H1 (cell line): ENCODE data around the gene RCBTB2. TPM values are rescaled to one million over a fixed set of nuclear protein-coding genes. Genes with fewer than 3 reads are reported as not detected.

Source experiments
- CTCF ChIA-PET: fragments of 300-600 bp; sonication (Branson Sonifier 250); formaldehyde crosslinking; loops from one replicate; lab custom pipeline; 2021; ENCODE audit not compliant: partially characterized antibody; lab: Charles Lee
- POLR2A ChIA-PET: fragments of 300-600 bp; sonication (Branson Sonifier 250); formaldehyde crosslinking; loops from one replicate; lab custom pipeline; 2021; ENCODE audit warnings: inconsistent platforms; ENCODE audit not compliant: partially characterized antibody; lab: Charles Lee
- DNase-seq, 2 experiments: peaks; one replicate each; pipeline versions ENCODE4 v3.0.0 to v3.0.0-alpha.2; 2010 to 2022; ENCODE audit warnings: low spot score in 2 of 2, low read depth in 1 of 2, mixed read lengths in 1 of 2
- FAIRE-seq: peaks from 2 replicates; lab custom pipeline; 2011; peaks lifted over from hg19 to GRCh38; lab: Jason Lieb, UNC
- H2AFZ ChIP-seq: 2 replicates; pipeline ENCODE4 v1.8.1; 2012; ENCODE audit warnings: low read length, inconsistent platforms
- H2AK5ac ChIP-seq: 2 replicates; pipeline ENCODE4 v1.6.1; 2013; ENCODE audit warnings: low read depth, low read length
- H2BK120ac ChIP-seq: replicated peaks from 2 replicates; pipeline ENCODE3; 2013; ENCODE audit warnings: low read depth, low read length, inconsistent platforms
- H2BK12ac ChIP-seq: 2 replicates; pipeline ENCODE4 v1.6.1; 2013; ENCODE audit warnings: low read depth, low read length
- H2BK15ac ChIP-seq: 2 replicates; pipeline ENCODE4 v1.6.1; 2013; ENCODE audit warnings: low read length
- H2BK20ac ChIP-seq: 2 replicates; pipeline ENCODE4 v1.6.1; 2013; ENCODE audit warnings: low read length
- H2BK5ac ChIP-seq: 2 replicates; pipeline ENCODE4 v1.6.1; 2013; ENCODE audit warnings: low read depth, low read length
- H3K14ac ChIP-seq: 2 replicates; pipeline ENCODE4 v1.6.1; 2013; ENCODE audit warnings: inconsistent platforms; ENCODE audit not compliant: insufficient read length
- H3K18ac ChIP-seq: 2 replicates; pipeline ENCODE4 v1.6.1; 2013; ENCODE audit warnings: low read length; ENCODE audit errors: extremely low read depth
- H3K23ac ChIP-seq: 2 replicates; pipeline ENCODE4 v1.6.1; 2013; ENCODE audit warnings: inconsistent platforms; ENCODE audit not compliant: insufficient read length
- H3K23me2 ChIP-seq: 2 replicates; pipeline ENCODE4 v1.6.1; 2013; ENCODE audit warnings: low read depth, low read length
- H3K27ac ChIP-seq: 2 replicates; pipeline ENCODE4 v1.6.1; 2011; ENCODE audit warnings: low read depth, low read length, inconsistent platforms
- H3K27me3 ChIP-seq, 4 experiments: replicated peaks in 1 of 4; 1 replicate in 1 of 4; 2 replicates in 3 of 4; pipeline versions ENCODE4 v1.6.1 to v1.8.1; 2011 to 2013; ENCODE audit warnings: low read length in 3 of 4, mild to moderate bottlenecking in 3 of 4, inconsistent platforms in 2 of 4, mixed read lengths in 2 of 4, moderate library complexity in 1 of 4; ENCODE audit not compliant: control insufficient read depth in 3 of 4, insufficient read depth in 3 of 4; ENCODE audit errors: extremely low read depth in 1 of 4
- H3K36me3 ChIP-seq, 4 experiments: 2 replicates each; pipeline versions ENCODE4 v1.6.1 to v1.8.1; 2011 to 2013; ENCODE audit warnings: mild to moderate bottlenecking in 4 of 4, low read length in 3 of 4, moderate library complexity in 2 of 4, control low read depth in 1 of 4, inconsistent platforms in 1 of 4; ENCODE audit not compliant: insufficient read depth in 4 of 4, control insufficient read depth in 2 of 4
- H3K4ac ChIP-seq: replicated peaks from 2 replicates; pipeline ENCODE3; 2013; ENCODE audit warnings: low read length, low read depth, mixed read lengths, inconsistent platforms; ENCODE audit not compliant: insufficient read length
- H3K4me1 ChIP-seq, 4 experiments: replicated peaks in 1 of 4; 1 replicate in 1 of 4; 2 replicates in 3 of 4; pipeline versions ENCODE4 v1.6.1 to v1.8.1; 2011 to 2013; ENCODE audit warnings: low read length in 3 of 4, inconsistent platforms in 2 of 4, mixed read lengths in 1 of 4; ENCODE audit not compliant: insufficient read depth in 4 of 4, control insufficient read depth in 3 of 4
- H3K4me2 ChIP-seq, 2 experiments: 2 replicates each; pipeline versions ENCODE4 v1.6.1 to v1.8.1; 2011 to 2013; ENCODE audit warnings: low read depth in 2 of 2, low read length in 2 of 2, control low read depth in 1 of 2, inconsistent platforms in 1 of 2, mild to moderate bottlenecking in 1 of 2; ENCODE audit not compliant: insufficient read depth in 1 of 2
- H3K4me3 ChIP-seq, 4 experiments: fragments of 200-600, 300-600 bp in 1 of 4; sonication (generic), shearing (Covaris generic), sonication (Bioruptor Twin) in 1 of 4; 2 replicates each; pipeline versions ENCODE4 v1.5.1 to v1.8.1; 2011 to 2016; ENCODE audit warnings: low read length in 4 of 4, low read depth in 3 of 4, control low read depth in 2 of 4, inconsistent platforms in 2 of 4, mild to moderate bottlenecking in 2 of 4, mixed read lengths in 1 of 4, moderate library complexity in 1 of 4; ENCODE audit not compliant: insufficient read depth in 2 of 4; ENCODE audit errors: extremely low read depth in 1 of 4
- H3K56ac ChIP-seq: replicated peaks from 2 replicates; pipeline ENCODE3; 2013; ENCODE audit warnings: low read depth, mild to moderate bottlenecking, mixed read lengths, low read length, inconsistent platforms; ENCODE audit not compliant: insufficient read length
- H3K79me1 ChIP-seq: 2 replicates; pipeline ENCODE4 v1.6.1; 2013; ENCODE audit warnings: low read depth, low read length, control low read depth
- H3K79me2 ChIP-seq, 2 experiments: 2 replicates each; pipeline versions ENCODE4 v1.6.1 to v1.8.1; 2012 to 2013; ENCODE audit warnings: low read length in 2 of 2, mild to moderate bottlenecking in 2 of 2, inconsistent platforms in 1 of 2; ENCODE audit not compliant: insufficient read depth in 2 of 2, control insufficient read depth in 1 of 2
- H3K9ac ChIP-seq, 4 experiments: replicated peaks in 1 of 4; 1 replicate in 1 of 4; 2 replicates in 3 of 4; pipeline versions ENCODE4 v1.6.1 to v1.8.1; 2011 to 2013; ENCODE audit warnings: low read depth in 3 of 4, low read length in 3 of 4, control low read depth in 2 of 4, mild to moderate bottlenecking in 2 of 4, moderate library complexity in 2 of 4, inconsistent platforms in 1 of 4; ENCODE audit errors: extremely low read depth in 1 of 4
- H3K9me3 ChIP-seq, 2 experiments: 2 replicates each; pipeline versions ENCODE4 v1.6.1 to v1.8.1; 2012 to 2013; ENCODE audit warnings: mild to moderate bottlenecking in 2 of 2, moderate library complexity in 2 of 2, control low read depth in 1 of 2, inconsistent platforms in 1 of 2, low read depth in 1 of 2, low read length in 1 of 2, mixed read lengths in 1 of 2; ENCODE audit not compliant: insufficient read depth in 2 of 2
- H4K20me1 ChIP-seq, 2 experiments: replicated peaks in 1 of 2; 2 replicates each; pipeline versions ENCODE3 to v1.8.1; 2011 to 2013; ENCODE audit warnings: inconsistent platforms in 2 of 2, low read length in 2 of 2, mild to moderate bottlenecking in 1 of 2; ENCODE audit not compliant: insufficient read depth in 2 of 2, control insufficient read depth in 1 of 2
- H4K5ac ChIP-seq: 2 replicates; pipeline ENCODE4 v1.6.1; 2013; ENCODE audit warnings: low read length, low read depth, mixed read lengths, inconsistent platforms; ENCODE audit not compliant: insufficient read length
- H4K8ac ChIP-seq: 2 replicates; pipeline ENCODE4 v1.8.0; 2013; ENCODE audit warnings: mild to moderate bottlenecking, moderate library complexity, low read length, inconsistent platforms; ENCODE audit not compliant: insufficient read depth; ENCODE audit errors: extremely low read depth
- H4K91ac ChIP-seq: replicated peaks from 2 replicates; pipeline ENCODE3; 2013; ENCODE audit warnings: low read length, mixed read lengths, inconsistent platforms; ENCODE audit not compliant: insufficient read length
- ASH2L ChIP-seq: fragments of 200-600, 300-600 bp; sonication (generic); IDR thresholded peaks from one replicate; pipeline ENCODE4 v1.7.1; 2017; ENCODE audit warnings: low read length
- CBX8 ChIP-seq: fragments of 300-800, 300-1000 bp; sonication (generic); IDR thresholded peaks from 2 replicates; pipeline ENCODE4 v1.7.1; 2016; ENCODE audit warnings: low read depth, low read length, borderline replicate concordance
- CHD1 ChIP-seq: IDR thresholded peaks from 2 replicates; pipeline ENCODE4 v1.6.1; 2012; ENCODE audit warnings: low read depth, low read length, improper control_type of control experiment
- CTCF ChIP-seq, 3 experiments: IDR thresholded peaks; 1 replicate in 2 of 3; 2 replicates in 1 of 3; pipeline versions ENCODE4 v1.5.1 to v1.6.1; 2011; ENCODE audit warnings: low read length in 3 of 3, mild to moderate bottlenecking in 3 of 3, inconsistent platforms in 2 of 3, low read depth in 1 of 3, moderate library complexity in 1 of 3; ENCODE audit not compliant: insufficient read depth in 1 of 3; ENCODE audit errors: control extremely low read depth in 1 of 3
- GABPA ChIP-seq: IDR thresholded peaks from 2 replicates; pipeline ENCODE4 v1.6.1; 2011; ENCODE audit warnings: mild to moderate bottlenecking, low read length, moderate library complexity, borderline replicate concordance; ENCODE audit not compliant: insufficient read depth
- HDAC6 ChIP-seq: IDR thresholded peaks from one replicate; pipeline ENCODE4 v1.7.1; 2012; ENCODE audit warnings: low read depth, mild to moderate bottlenecking, inconsistent platforms, low read length, moderate library complexity
- JUND ChIP-seq: IDR thresholded peaks from 2 replicates; pipeline ENCODE4 v1.6.1; 2011; ENCODE audit warnings: mild to moderate bottlenecking, improper control_type of control experiment, low read length
- KDM1A ChIP-seq: fragments of 200-600, 300-600 bp; sonication (generic); IDR thresholded peaks from 2 replicates; pipeline ENCODE4 v1.7.1; 2016; ENCODE audit warnings: mild to moderate bottlenecking, low read length, borderline replicate concordance
- PHF8 ChIP-seq: fragments of 200-600 bp; sonication (generic); conservative IDR thresholded peaks from 2 replicates; pipeline ENCODE4 v1.7.1; 2012; ENCODE audit warnings: low read depth, mild to moderate bottlenecking, inconsistent platforms, low read length, moderate library complexity
- RXRA ChIP-seq: IDR thresholded peaks from 2 replicates; pipeline ENCODE4 v1.6.1; 2011; ENCODE audit warnings: low read depth, mild to moderate bottlenecking, low read length, moderate library complexity; ENCODE audit not compliant: insufficient read depth
- TAF7 ChIP-seq: optimal IDR thresholded peaks from 2 replicates; pipeline ENCODE3; 2011; ENCODE audit warnings: low read depth, mild to moderate bottlenecking, inconsistent platforms, low read length, moderate library complexity, borderline replicate concordance
- TEAD4 ChIP-seq: IDR thresholded peaks from 2 replicates; pipeline ENCODE4 v1.6.1; 2012; ENCODE audit warnings: low read depth, low read length, inconsistent platforms, mixed read lengths
- ZNF274 ChIP-seq: IDR thresholded peaks from 2 replicates; pipeline ENCODE4 v1.7.0; 2012; ENCODE audit warnings: low read length, borderline replicate concordance; ENCODE audit errors: extremely low read depth
- WGBS, 2 experiments: shearing (Covaris generic) in 1 of 2; methylation state at CpG; one replicate each; pipeline versions ENCODE4 v1.1.6 to v1.1.7; 2013 to 2015; ENCODE audit warnings: low lambda C conversion rate in 2 of 2, mixed read lengths in 2 of 2, inconsistent platforms in 1 of 2, low coverage in 1 of 2, missing lambda C conversion rate in 1 of 2; ENCODE audit not compliant: insufficient replicate concordance in 2 of 2, insufficient coverage in 1 of 2, insufficient read length in 1 of 2; ENCODE audit errors: extremely low coverage in 1 of 2, missing lambda C conversion rate in 1 of 2; 5-methylcytosine and 5-hydroxymethylcytosine counted together
- polyA plus RNA-seq, 7 experiments: library from polyadenylated mRNA; depleted of rRNA in 3 of 7; stranded (reverse) in 5 of 7; unstranded in 2 of 7; fragments of >200 nt in 5 of 7; fragments of 200-250 nt in 2 of 7; gene quantifications; 1 replicate in 5 of 7; 2 replicates in 1 of 7; 4 replicates in 1 of 7; pipeline versions ENCODE4 v1.2.1 to v1.2.3, GENCODE V29; 2011 to 2013; ENCODE audit warnings: missing spikeins in 2 of 7, mixed read lengths in 2 of 7
- total RNA-seq: library from RNA; stranded (reverse); fragmentation: NEBNext Ultra II Directional; extraction: Animal tissue kit (Norgen Biotek cat#: 25700); gene quantifications from 2 replicates; pipeline ENCODE4 v1.2.1, GENCODE V29; 2021

Gene RCBTB2
- total and polyA plus RNA-seq, 2 of the 8 experiments (the other 6 are each of a cell fraction or from before 2014, with no cell fraction given), result 5.2 to 8.4 TPM

GRCh38 chr13:48549658-48550057, 16.8 kb upstream of the RCBTB2 start:
- Histone ChIP-seq H2AFZ (no peak overlapping the region), H2BK20ac (no peak overlapping the region), H3K18ac (no peak overlapping the region), H3K4me3 (no peak overlapping the region), H2BK120ac (no peak overlapping the region), H2AK5ac (no peak overlapping the region), H3K27ac (no peak overlapping the region), H2BK5ac (no peak overlapping the region), H3K4ac (no peak overlapping the region), H4K20me1 (no peaks in the 10 kb centered on the region), H3K23me2 (no peaks in the 10 kb centered on the region), H3K56ac (no peak overlapping the region), H4K8ac (no peak overlapping the region), H4K91ac (no peak overlapping the region), H3K27me3 (no peaks in the 10 kb centered on the region), H2BK12ac (no peak overlapping the region), H3K14ac (no peak overlapping the region), H3K79me2 (no peaks in the 10 kb centered on the region), H2BK15ac (no peak overlapping the region), H4K5ac (no peak overlapping the region), H3K36me3 (no peaks in the 10 kb centered on the region), H3K79me1 (no peaks in the 10 kb centered on the region), H3K23ac (no peak overlapping the region), H3K9me3 (no peaks in the 10 kb centered on the region), H3K4me2 (no peak overlapping the region), H3K9ac (no peak overlapping the region), H3K4me1 (no peaks in the 10 kb centered on the region)
- DNase-seq (no peak), FAIRE-seq (no peak)
- CTCF ChIA-PET, result no interaction called here
- POLR2A ChIA-PET, result no interaction called here
- WGBS, 2 experiments, result 82% methylated on average over 1 of the region's 1 CpG; no CpG with 5 or more reads in 1 of the 2 experiments
- TF ChIP-seq CBX8, result no peak
- TF ChIP-seq CHD1, result no peak
- TF ChIP-seq ZNF274, result no peak
- no peak for TF ChIP-seq JUND
- TF ChIP-seq CTCF (IDR thresholded peaks at IDR 0.05; ENCODE audit: control extremely low read depth in 1 of 3, insufficient read depth in 1 of 3, low read depth in 1 of 3, low read length in 3 of 3), result no peak
- TF ChIP-seq PHF8, result no peak
- TF ChIP-seq ASH2L, result no peak
- no peak for TF ChIP-seq RXRA
- no peak for TF ChIP-seq TAF7
- TF ChIP-seq KDM1A, result no peak
- TF ChIP-seq TEAD4, result no peak
- TF ChIP-seq HDAC6, result no peak
- no peak for TF ChIP-seq GABPA
